OCI-LY7 (cell line): Measurements from ENCODE around the gene AXL.

Experiments
- EZH2phosphoT487 ChIP-seq: fragments of 200-600 bp; sonication (generic); IDR thresholded peaks from 2 replicates; pipeline ENCODE4 v1.6.1; 2018; ENCODE audit warnings: low read depth, borderline replicate concordance, mild to moderate bottlenecking, mixed run types, antibody characterized with exemption, low read length, moderate library complexity, mixed read lengths
- TF ChIP-seq, protein P1 (sequence below): fragments of 200-600 bp; sonication (generic); conservative IDR thresholded peaks from 2 replicates; pipeline ENCODE4 v1.5.1; 2014; ENCODE audit warnings: mild to moderate bottlenecking, antibody characterized with exemption, low read length, moderate library complexity, mixed read lengths

DNA sequence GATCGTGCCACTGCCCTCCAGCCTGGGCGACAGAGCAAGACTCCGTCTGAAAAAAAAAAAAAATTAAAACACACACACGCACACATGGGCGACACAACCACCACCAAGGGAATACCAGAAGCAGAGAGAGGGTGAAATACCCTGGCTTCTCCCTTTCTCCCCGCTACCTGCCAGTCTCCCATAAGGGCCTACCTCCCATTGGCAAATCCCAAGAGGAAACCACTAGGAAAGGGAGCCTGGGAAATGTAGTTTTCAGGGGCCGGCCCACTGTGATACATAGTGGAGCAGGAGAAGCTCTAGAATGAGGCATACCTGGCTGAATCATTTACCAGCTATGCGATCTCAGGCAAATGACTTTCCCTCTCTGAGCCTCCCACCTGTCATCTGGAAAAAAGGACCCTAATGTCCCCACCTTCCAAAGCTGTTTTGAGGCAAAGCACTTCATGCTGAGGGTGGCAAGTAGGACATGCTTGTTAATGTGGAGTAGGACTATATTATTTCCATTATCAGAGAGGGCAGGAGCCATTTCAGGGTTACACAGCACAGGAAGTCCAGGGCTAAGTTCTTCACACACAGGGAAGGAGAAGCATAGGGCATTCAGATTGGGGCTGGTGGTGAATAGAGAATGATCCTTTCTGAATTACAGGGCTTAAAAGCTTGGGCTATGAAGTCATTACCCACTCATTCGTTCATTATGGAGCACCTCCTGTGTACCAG is 30.8 kb downstream of the AXL start:
- TF ChIP-seq, protein P1, sequence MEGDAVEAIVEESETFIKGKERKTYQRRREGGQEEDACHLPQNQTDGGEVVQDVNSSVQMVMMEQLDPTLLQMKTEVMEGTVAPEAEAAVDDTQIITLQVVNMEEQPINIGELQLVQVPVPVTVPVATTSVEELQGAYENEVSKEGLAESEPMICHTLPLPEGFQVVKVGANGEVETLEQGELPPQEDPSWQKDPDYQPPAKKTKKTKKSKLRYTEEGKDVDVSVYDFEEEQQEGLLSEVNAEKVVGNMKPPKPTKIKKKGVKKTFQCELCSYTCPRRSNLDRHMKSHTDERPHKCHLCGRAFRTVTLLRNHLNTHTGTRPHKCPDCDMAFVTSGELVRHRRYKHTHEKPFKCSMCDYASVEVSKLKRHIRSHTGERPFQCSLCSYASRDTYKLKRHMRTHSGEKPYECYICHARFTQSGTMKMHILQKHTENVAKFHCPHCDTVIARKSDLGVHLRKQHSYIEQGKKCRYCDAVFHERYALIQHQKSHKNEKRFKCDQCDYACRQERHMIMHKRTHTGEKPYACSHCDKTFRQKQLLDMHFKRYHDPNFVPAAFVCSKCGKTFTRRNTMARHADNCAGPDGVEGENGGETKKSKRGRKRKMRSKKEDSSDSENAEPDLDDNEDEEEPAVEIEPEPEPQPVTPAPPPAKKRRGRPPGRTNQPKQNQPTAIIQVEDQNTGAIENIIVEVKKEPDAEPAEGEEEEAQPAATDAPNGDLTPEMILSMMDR = no peak
- TF ChIP-seq EZH2phosphoT487 = no peak
